H54 (cell line): ENCODE measurements around the gene PDE3B.
"Not testable (repeated sequence)": the region's sequence is repeated elsewhere in the genome, so short reads cannot be mapped to it uniquely, and the experiment has no call there.

Experiments used
- DNase-seq: peaks from one replicate; pipeline ENCODE4 v3.0.0; 2011; ENCODE audit warnings: low spot score, mixed read lengths; ENCODE audit not compliant: insufficient read length
- FAIRE-seq: peaks from 3 replicates; lab custom pipeline; 2011; peaks lifted over from hg19 to GRCh38; lab: Jason Lieb, UNC
- POLR2A ChIP-seq: IDR thresholded peaks from 2 replicates; pipeline ENCODE4 v1.6.1; 2011; ENCODE audit warnings: low read depth, mild to moderate bottlenecking, low read length

Gene PDE3B

GRCh38 chr11:14643697-14644225 is at the start of gene PDE3B:
PDE3B (plus strand) TSS chr11:14643804; CDS start chr11:14644076, 272 bp downstream.
- no peak for FAIRE-seq
- TF ChIP-seq POLR2A = no peak
- no peak for DNase-seq

GRCh38 chr11:14595261-14595660 is 48.3 kb upstream of the PDE3B start:
- DNase-seq, FAIRE-seq: not testable (repeated sequence)

- DNase-seq (no peak), FAIRE-seq (no peak)
- TF ChIP-seq POLR2A = no peak
These were observed 35.9 kb upstream of the PDE3B start for GRCh38 chr11:14607713-14608112.

GRCh38 chr11:14609902-14610301 is 33.7 kb upstream of the PDE3B start:
- TF ChIP-seq POLR2A = no peak
- no peak for FAIRE-seq
- DNase-seq = no peak

- DNase-seq (no peak), FAIRE-seq (no peak)
- TF ChIP-seq POLR2A = no peak
These were observed 31.7 kb upstream of the PDE3B start for GRCh38 chr11:14611939-14612338.

- FAIRE-seq (no peak), DNase-seq (no peak)
- no peak for TF ChIP-seq POLR2A
These were observed 30.9 kb upstream of the PDE3B start for GRCh38 chr11:14612694-14613093.

GRCh38 chr11:14614091-14614622 is 29.4 kb upstream of the PDE3B start:
- TF ChIP-seq POLR2A = no peak
- DNase-seq (no peak), FAIRE-seq (no peak)

GRCh38 chr11:14617241-14618027 is 26.2 kb upstream of the PDE3B start:
- TF ChIP-seq POLR2A = no peak
- FAIRE-seq (no peak), DNase-seq (no peak)

GRCh38 chr11:14618060-14618459 is 25.5 kb upstream of the PDE3B start:
- no peak for FAIRE-seq
- TF ChIP-seq POLR2A = no peak
- no peak for DNase-seq

- FAIRE-seq (no peak), DNase-seq (no peak)
- no peak for TF ChIP-seq POLR2A
These were observed 23.7 kb upstream of the PDE3B start for GRCh38 chr11:14619603-14620531.

- no peak for DNase-seq
- no peak for FAIRE-seq
- no peak for TF ChIP-seq POLR2A
These were observed 21.2 kb upstream of the PDE3B start for GRCh38 chr11:14622223-14622954.

- FAIRE-seq = no peak
- no peak for TF ChIP-seq POLR2A
- DNase-seq = no peak
These were observed 20.6 kb upstream of the PDE3B start for GRCh38 chr11:14623036-14623435.

GRCh38 chr11:14625586-14626205 is 17.9 kb upstream of the PDE3B start:
- no peak for DNase-seq
- no peak for TF ChIP-seq POLR2A
- FAIRE-seq = no peak
